ENCODE measurements around the gene SLC15A4.

Gene SLC15A4

GRCh38 chr12:128802756-128803155 is 21.0 kb downstream of the SLC15A4 start:
- Histone ChIP-seq H3K79me2 (ENCODE audit: control insufficient read depth, insufficient read depth, low read length) (peaks cover 16% of the 10 kb centered on the region), H3K18ac (ENCODE audit: low read length) (no peak overlapping the region), H3K23ac (ENCODE audit: low read length) (no peak overlapping the region), H2BK120ac (ENCODE audit: low read depth, low read length) (no peak overlapping the region), H3K27me3 (ENCODE audit: insufficient read depth, low read length, poor library complexity) (no peaks in the 10 kb centered on the region), H2AK5ac (ENCODE audit: low read length) (no peak overlapping the region), H3K4me3 (ENCODE audit: low read length) (no peak overlapping the region), H3K79me1 (ENCODE audit: low read length) (peaks cover 13% of the 10 kb centered on the region), H3K27ac (ENCODE audit: low read depth, low read length) (no peak overlapping the region), H2BK5ac (ENCODE audit: low read length) (no peak overlapping the region), H4K8ac (ENCODE audit: low read depth, low read length) (no peak overlapping the region), H2BK15ac (replicated peaks; ENCODE audit: low read depth) (no peak overlapping the region), H3K9ac (ENCODE audit: low read length) (no peak overlapping the region), H3K4me1 (ENCODE audit: control insufficient read depth, low read depth, low read length) (peaks cover under 1% of the 10 kb centered on the region), H3K56ac (ENCODE audit: low read length) (no peak overlapping the region), H3K36me3 (ENCODE audit: control insufficient read depth, insufficient read depth, low read length) (peaks cover 9% of the 10 kb centered on the region), H3K4me2 (ENCODE audit: low read length) (no peak overlapping the region), H4K5ac (ENCODE audit: low read length) (no peak overlapping the region), H3K4ac (ENCODE audit: low read depth, low read length) (no peak overlapping the region)
- DNase-seq: no peak
- no CpG with 5 or more reads among the region's 13 CpGs for WGBS (ENCODE audit: extremely low coverage, insufficient coverage, low lambda C conversion rate)

GRCh38 chr12:128801879-128802391 is 21.8 kb downstream of the SLC15A4 start:
- no CpG with 5 or more reads among the region's 8 CpGs for WGBS (ENCODE audit: extremely low coverage, insufficient coverage, low lambda C conversion rate)
- no peak overlapping the region for H3K4me3 ChIP-seq (ENCODE audit: low read length)
- no peaks in the 10 kb centered on the region for H3K27me3 ChIP-seq (ENCODE audit: insufficient read depth, low read length, poor library complexity)
- peaks cover 3% of the 10 kb centered on the region for H3K4me1 ChIP-seq (ENCODE audit: control insufficient read depth, low read depth, low read length)
- H3K79me1 ChIP-seq (ENCODE audit: low read length): peaks cover 11% of the 10 kb centered on the region
- H2AK5ac ChIP-seq (ENCODE audit: low read length): no peak overlapping the region
- H3K23ac ChIP-seq (ENCODE audit: low read length): no peak overlapping the region
- H2BK5ac ChIP-seq (ENCODE audit: low read length): no peak overlapping the region
- no peak overlapping the region for H3K18ac ChIP-seq (ENCODE audit: low read length)
- no peak overlapping the region for H3K4ac ChIP-seq (ENCODE audit: low read depth, low read length)
- no peak overlapping the region for H3K4me2 ChIP-seq (ENCODE audit: low read length)
- peaks cover 13% of the 10 kb centered on the region for H3K79me2 ChIP-seq (ENCODE audit: control insufficient read depth, insufficient read depth, low read length)
- no peak overlapping the region for H2BK15ac ChIP-seq (replicated peaks; ENCODE audit: low read depth)
- H2BK120ac ChIP-seq (ENCODE audit: low read depth, low read length): no peak overlapping the region
- H3K36me3 ChIP-seq (ENCODE audit: control insufficient read depth, insufficient read depth, low read length): peaks cover 9% of the 10 kb centered on the region
- no peak overlapping the region for H3K56ac ChIP-seq (ENCODE audit: low read length)
- no peak overlapping the region for H4K5ac ChIP-seq (ENCODE audit: low read length)
- H3K9ac ChIP-seq (ENCODE audit: low read length): no peak overlapping the region
- DNase-seq: no peak
- H3K27ac ChIP-seq (ENCODE audit: low read depth, low read length): no peak overlapping the region
- H4K8ac ChIP-seq (ENCODE audit: low read depth, low read length): no peak overlapping the region

- Histone ChIP-seq H3K4me2 (ENCODE audit: low read length) (no peak overlapping the region), H3K18ac (ENCODE audit: low read length) (no peak overlapping the region), H2BK120ac (ENCODE audit: low read depth, low read length) (no peak overlapping the region), H4K5ac (ENCODE audit: low read length) (no peak overlapping the region), H3K79me2 (ENCODE audit: control insufficient read depth, insufficient read depth, low read length) (peaks cover 13% of the 10 kb centered on the region), H3K27me3 (ENCODE audit: insufficient read depth, low read length, poor library complexity) (no peaks in the 10 kb centered on the region), H3K4ac (ENCODE audit: low read depth, low read length) (no peak overlapping the region), H3K9ac (ENCODE audit: low read length) (no peak overlapping the region), H3K23ac (ENCODE audit: low read length) (no peak overlapping the region), H3K4me1 (ENCODE audit: control insufficient read depth, low read depth, low read length) (peaks cover 3% of the 10 kb centered on the region), H3K79me1 (ENCODE audit: low read length) (peaks cover 14% of the 10 kb centered on the region), H4K8ac (ENCODE audit: low read depth, low read length) (no peak overlapping the region), H3K4me3 (ENCODE audit: low read length) (no peak overlapping the region), H3K56ac (ENCODE audit: low read length) (no peak overlapping the region), H3K36me3 (ENCODE audit: control insufficient read depth, insufficient read depth, low read length) (peaks cover 11% of the 10 kb centered on the region), H2BK5ac (ENCODE audit: low read length) (no peak overlapping the region), H3K27ac (ENCODE audit: low read depth, low read length) (no peak overlapping the region), H2AK5ac (ENCODE audit: low read length) (no peak overlapping the region), H2BK15ac (replicated peaks; ENCODE audit: low read depth) (no peak overlapping the region)
- WGBS (ENCODE audit: extremely low coverage, insufficient coverage, low lambda C conversion rate): no CpG with 5 or more reads among the region's 14 CpGs
- no peak for DNase-seq
These were observed 23.2 kb downstream of the SLC15A4 start for GRCh38 chr12:128800606-128801005.

- Histone ChIP-seq H3K4me2 (ENCODE audit: low read length) (no peak overlapping the region), H3K27me3 (ENCODE audit: insufficient read depth, low read length, poor library complexity) (no peaks in the 10 kb centered on the region), H3K4ac (ENCODE audit: low read depth, low read length) (no peak overlapping the region), H2BK5ac (ENCODE audit: low read length) (no peak overlapping the region), H3K79me1 (ENCODE audit: low read length) (peaks cover 17% of the 10 kb centered on the region), H4K5ac (ENCODE audit: low read length) (no peak overlapping the region), H2BK120ac (ENCODE audit: low read depth, low read length) (no peak overlapping the region), H3K4me3 (ENCODE audit: low read length) (no peak overlapping the region), H3K27ac (ENCODE audit: low read depth, low read length) (no peak overlapping the region), H3K36me3 (ENCODE audit: control insufficient read depth, insufficient read depth, low read length) (peaks cover 18% of the 10 kb centered on the region), H3K23ac (ENCODE audit: low read length) (no peak overlapping the region), H3K9ac (ENCODE audit: low read length) (no peak overlapping the region), H2AK5ac (ENCODE audit: low read length) (no peak overlapping the region), H2BK15ac (replicated peaks; ENCODE audit: low read depth) (no peak overlapping the region), H3K4me1 (ENCODE audit: control insufficient read depth, low read depth, low read length) (peaks cover 3% of the 10 kb centered on the region), H4K8ac (ENCODE audit: low read depth, low read length) (no peak overlapping the region), H3K79me2 (ENCODE audit: control insufficient read depth, insufficient read depth, low read length) (peaks cover 12% of the 10 kb centered on the region), H3K18ac (ENCODE audit: low read length) (no peak overlapping the region), H3K56ac (ENCODE audit: low read length) (no peak overlapping the region)
- WGBS (ENCODE audit: extremely low coverage, insufficient coverage, low lambda C conversion rate): no CpG with 5 or more reads among the region's 22 CpGs
- no peak for DNase-seq
These were observed 25.0 kb downstream of the SLC15A4 start for GRCh38 chr12:128798571-128799341.

GRCh38 chr12:128797119-128798118 is 26.3 kb downstream of the SLC15A4 start:
- Histone ChIP-seq H3K4me1 (ENCODE audit: control insufficient read depth, low read depth, low read length) (peaks cover 3% of the 10 kb centered on the region), H3K4me2 (ENCODE audit: low read length) (no peak overlapping the region), H3K27me3 (ENCODE audit: insufficient read depth, low read length, poor library complexity) (no peaks in the 10 kb centered on the region), H2BK15ac (replicated peaks; ENCODE audit: low read depth) (no peak overlapping the region), H2BK120ac (ENCODE audit: low read depth, low read length) (no peak overlapping the region), H3K79me1 (ENCODE audit: low read length) (peaks cover 15% of the 10 kb centered on the region), H3K36me3 (ENCODE audit: control insufficient read depth, insufficient read depth, low read length) (peaks cover 24% of the 10 kb centered on the region), H3K79me2 (ENCODE audit: control insufficient read depth, insufficient read depth, low read length) (peaks cover 4% of the 10 kb centered on the region), H3K4ac (ENCODE audit: low read depth, low read length) (no peak overlapping the region), H3K56ac (ENCODE audit: low read length) (no peak overlapping the region), H4K8ac (ENCODE audit: low read depth, low read length) (no peak overlapping the region), H3K18ac (ENCODE audit: low read length) (no peak overlapping the region), H3K23ac (ENCODE audit: low read length) (no peak overlapping the region), H3K27ac (ENCODE audit: low read depth, low read length) (peak overlapping the region; percentile 34), H3K9ac (ENCODE audit: low read length) (no peak overlapping the region), H3K4me3 (ENCODE audit: low read length) (no peak overlapping the region), H4K5ac (ENCODE audit: low read length) (no peak overlapping the region), H2BK5ac (ENCODE audit: low read length) (no peak overlapping the region), H2AK5ac (ENCODE audit: low read length) (no peak overlapping the region)
- WGBS (ENCODE audit: extremely low coverage, insufficient coverage, low lambda C conversion rate): no CpG with 5 or more reads among the region's 20 CpGs
- peak; percentile 74 for DNase-seq
